Dermis blood vessel endothelial cell (primary cell): ENCODE results near the gene CTNNA2. TPM values are rescaled to one million over a fixed set of nuclear protein-coding genes. Genes with fewer than 3 reads are reported as not detected.

Experiments used
- DNase-seq: peaks from one replicate; pipeline ENCODE4 v3.0.0; 2010
- total RNA-seq: library from RNA; depleted of rRNA; stranded (reverse); fragments of >200 nt; gene quantifications from 2 replicates; pipeline ENCODE4 v1.2.3, GENCODE V29; 2014

Gene CTNNA2
- total RNA-seq, 1 donor from 2014 or later = not detected

GRCh38 chr2:80238692-80239469 is 726.0 kb downstream of the CTNNA2 start:
- DNase-seq = peak; percentile 7

GRCh38 chr2:80242355-80242910 is 729.6 kb downstream of the CTNNA2 start:
- DNase-seq = no peak

- DNase-seq = no peak
Measured at GRCh38 chr2:80244905-80245584, 732.2 kb downstream of the CTNNA2 start.

- no peak for DNase-seq
Measured at GRCh38 chr2:80246534-80246933, 733.7 kb downstream of the CTNNA2 start.

- no peak for DNase-seq
Measured at GRCh38 chr2:80247339-80247738, 734.5 kb downstream of the CTNNA2 start.

GRCh38 chr2:80248146-80248545 is 735.3 kb downstream of the CTNNA2 start:
- no peak for DNase-seq

GRCh38 chr2:80252294-80252986 is 739.6 kb downstream of the CTNNA2 start:
- DNase-seq = no peak

GRCh38 chr2:80255918-80256781 is 743.3 kb downstream of the CTNNA2 start:
- no peak for DNase-seq

GRCh38 chr2:80256782-80257167 is 743.9 kb downstream of the CTNNA2 start:
- DNase-seq = no peak

GRCh38 chr2:80257450-80257849 is 744.6 kb downstream of the CTNNA2 start:
- no peak for DNase-seq

- DNase-seq = no peak
Measured at GRCh38 chr2:80258341-80258740, 745.5 kb downstream of the CTNNA2 start.

- no peak for DNase-seq
Measured at GRCh38 chr2:80258793-80259192, 745.9 kb downstream of the CTNNA2 start.

- no peak for DNase-seq
Measured at GRCh38 chr2:80259292-80259691, 746.4 kb downstream of the CTNNA2 start.

- DNase-seq = no peak
Measured at GRCh38 chr2:80266231-80266630, 753.4 kb downstream of the CTNNA2 start.

GRCh38 chr2:80269806-80270205 is 757.0 kb downstream of the CTNNA2 start:
- no peak for DNase-seq

GRCh38 chr2:80280598-80280997 is 767.7 kb downstream of the CTNNA2 start:
- DNase-seq = no peak

- no peak for DNase-seq
Measured at GRCh38 chr2:80281049-80281448, 768.2 kb downstream of the CTNNA2 start.

GRCh38 chr2:80288576-80288975 is 775.7 kb downstream of the CTNNA2 start:
- no peak for DNase-seq

- DNase-seq = no peak
Measured at GRCh38 chr2:80291656-80292055, 778.8 kb downstream of the CTNNA2 start.

GRCh38 chr2:80292474-80292873 is 779.6 kb downstream of the CTNNA2 start:
- DNase-seq = no peak

GRCh38 chr2:80293039-80293438 is 780.2 kb downstream of the CTNNA2 start:
- DNase-seq = no peak

GRCh38 chr2:80298954-80299353 is 786.1 kb downstream of the CTNNA2 start:
- no peak for DNase-seq
